NCI-H1105 (cell line): ENCODE data around the gene KRT9.
"Not testable (repeated sequence)": the region's sequence is repeated elsewhere in the genome, so short reads cannot be mapped to it uniquely, and the experiment has no call there.

Experiments used
- DNase-seq: peaks from one replicate; lab custom pipeline; 2025; lab: John Stamatoyannopoulos, UW

Gene KRT9

DNA sequence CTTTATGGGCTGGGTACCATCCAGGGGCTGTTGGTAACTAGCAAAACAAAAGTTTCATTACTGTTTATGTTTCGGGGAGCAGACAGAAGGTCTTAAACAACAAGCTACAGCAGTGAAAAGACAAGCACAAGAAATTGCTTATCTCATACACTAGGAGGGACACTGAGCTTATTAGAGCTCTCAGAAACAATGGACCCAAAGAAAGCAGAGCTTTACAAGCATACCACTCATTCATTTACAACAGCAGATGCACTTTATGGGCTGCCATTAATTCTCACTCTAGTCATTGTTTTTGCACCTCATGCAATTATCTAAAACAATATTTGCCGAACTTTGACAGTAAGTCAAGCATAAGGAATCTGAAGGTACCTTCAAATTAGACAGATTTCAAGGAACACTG lies 30.7 kb upstream of the KRT9 start:
- DNase-seq = no peak

DNA sequence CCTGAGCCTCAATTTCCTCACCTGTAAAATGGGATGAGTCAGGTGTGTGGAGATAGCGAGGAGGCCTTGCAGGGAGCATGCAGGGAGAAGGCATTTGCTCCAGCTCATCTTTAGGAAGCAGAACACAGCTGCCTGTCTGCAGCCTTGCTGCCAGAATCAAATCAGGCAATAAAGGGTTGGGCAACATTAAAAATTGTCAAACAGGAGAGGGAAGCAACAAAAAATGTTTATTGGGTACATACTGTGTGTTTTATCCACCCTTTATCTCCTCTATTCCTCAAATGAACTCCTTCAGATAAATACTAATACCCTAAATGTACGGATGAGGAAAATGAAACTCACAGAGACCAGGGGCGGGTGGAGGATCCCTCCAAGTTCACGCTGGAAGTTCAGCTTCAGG lies 28.5 kb upstream of the KRT9 start:
- no peak for DNase-seq

DNA sequence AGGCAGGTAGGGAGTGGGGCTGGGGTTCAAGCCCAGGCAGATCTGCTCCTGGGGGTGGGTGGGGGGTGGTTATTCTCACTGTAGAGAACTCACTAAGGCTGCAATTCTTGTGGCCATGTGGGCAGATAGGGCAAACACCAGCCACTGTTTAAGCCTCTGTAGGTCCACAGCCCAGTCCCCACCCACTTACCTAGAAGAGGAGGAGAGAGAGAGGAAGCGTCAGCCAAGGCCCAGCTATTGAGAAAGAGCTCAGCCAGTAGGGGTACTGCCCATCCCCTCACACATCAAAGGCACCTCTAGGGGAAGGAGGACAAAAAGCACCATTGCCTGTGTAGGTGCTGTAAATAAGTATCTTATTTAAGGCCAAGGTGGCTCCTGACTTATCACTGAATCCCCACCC lies 27.8 kb upstream of the KRT9 start:
- no peak for DNase-seq

DNA sequence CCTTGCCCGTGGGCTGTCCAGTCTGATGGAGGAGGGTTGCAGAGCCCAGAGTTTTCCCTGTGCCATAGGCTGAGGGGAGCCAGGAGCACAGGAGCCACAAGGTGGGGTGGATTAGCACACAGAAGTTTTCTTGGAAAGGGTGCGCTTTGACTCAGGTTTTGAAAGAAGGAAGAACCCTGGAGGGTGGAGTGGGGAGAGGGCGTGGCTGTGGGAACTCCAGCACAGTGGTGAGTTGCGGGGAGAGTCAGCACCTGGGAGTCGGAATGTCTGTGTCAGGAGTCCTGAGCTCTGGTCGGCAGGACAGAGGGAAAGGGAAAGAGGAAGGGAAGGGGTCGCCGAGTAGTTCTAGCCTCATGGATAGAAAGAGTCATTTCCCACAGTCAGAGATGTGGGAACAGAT lies 23.7 kb upstream of the KRT9 start:
- DNase-seq = no peak

DNA sequence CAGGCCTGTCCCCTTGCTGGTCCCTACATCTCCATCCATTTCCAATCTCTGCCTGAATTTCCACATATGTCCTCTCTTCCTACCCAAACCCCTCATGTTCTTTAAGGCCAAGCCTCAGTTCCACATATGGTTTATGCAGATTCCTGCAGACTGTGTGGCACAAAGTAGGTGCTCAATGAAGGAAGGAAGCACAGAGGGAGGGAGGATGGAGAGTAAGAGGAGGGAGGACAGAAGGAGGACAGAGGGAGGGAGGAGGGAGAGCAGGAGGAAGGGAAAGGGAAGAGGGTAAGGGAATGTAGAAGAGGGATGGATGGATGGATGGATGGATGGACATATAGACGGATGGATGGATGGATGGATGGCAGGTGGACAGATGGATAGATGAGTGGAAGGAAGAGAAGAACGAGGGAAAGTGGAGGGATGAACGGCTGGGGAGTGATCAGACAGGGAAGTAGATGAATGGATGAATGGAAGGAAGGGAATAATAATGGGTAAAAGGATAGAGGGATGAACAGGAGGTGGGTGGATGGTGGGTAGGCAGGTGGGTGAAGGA lies 22.6 kb upstream of the KRT9 start:
- no peak for DNase-seq

DNA sequence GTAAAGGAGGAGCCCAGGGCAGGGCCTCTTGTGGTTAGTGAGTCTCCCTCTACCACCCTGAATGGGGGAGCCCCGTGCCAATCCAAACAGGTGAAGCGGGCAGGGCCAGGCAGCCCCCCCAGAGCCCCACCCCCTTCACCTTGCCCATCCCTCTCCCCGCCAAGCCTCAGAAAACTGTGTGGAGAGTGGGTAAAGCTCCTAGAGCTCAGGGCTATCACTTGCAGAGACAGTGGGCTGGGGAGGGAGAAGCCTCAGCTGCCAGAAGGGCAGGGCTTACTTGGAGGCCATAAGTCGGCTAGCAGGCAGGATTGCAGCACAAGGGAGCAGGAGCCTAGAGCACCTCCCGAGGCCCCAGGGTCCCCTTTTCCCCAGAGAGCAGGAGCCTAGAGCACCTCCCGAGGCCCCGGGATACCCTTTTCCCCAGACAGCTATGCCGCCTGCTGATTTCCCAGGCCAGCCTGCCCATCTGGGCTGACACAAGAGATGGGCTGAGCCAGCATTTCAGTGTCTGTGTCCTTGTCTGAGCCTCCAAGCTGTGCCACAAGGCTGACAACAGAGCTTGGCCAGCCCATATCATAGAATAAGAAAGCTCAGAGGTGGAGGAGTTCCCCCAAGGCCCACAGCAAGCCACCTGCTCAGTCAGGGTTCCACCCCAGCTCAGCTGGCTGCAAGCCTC lies 21.6 kb upstream of the KRT9 start:
- no peak for DNase-seq

DNA sequence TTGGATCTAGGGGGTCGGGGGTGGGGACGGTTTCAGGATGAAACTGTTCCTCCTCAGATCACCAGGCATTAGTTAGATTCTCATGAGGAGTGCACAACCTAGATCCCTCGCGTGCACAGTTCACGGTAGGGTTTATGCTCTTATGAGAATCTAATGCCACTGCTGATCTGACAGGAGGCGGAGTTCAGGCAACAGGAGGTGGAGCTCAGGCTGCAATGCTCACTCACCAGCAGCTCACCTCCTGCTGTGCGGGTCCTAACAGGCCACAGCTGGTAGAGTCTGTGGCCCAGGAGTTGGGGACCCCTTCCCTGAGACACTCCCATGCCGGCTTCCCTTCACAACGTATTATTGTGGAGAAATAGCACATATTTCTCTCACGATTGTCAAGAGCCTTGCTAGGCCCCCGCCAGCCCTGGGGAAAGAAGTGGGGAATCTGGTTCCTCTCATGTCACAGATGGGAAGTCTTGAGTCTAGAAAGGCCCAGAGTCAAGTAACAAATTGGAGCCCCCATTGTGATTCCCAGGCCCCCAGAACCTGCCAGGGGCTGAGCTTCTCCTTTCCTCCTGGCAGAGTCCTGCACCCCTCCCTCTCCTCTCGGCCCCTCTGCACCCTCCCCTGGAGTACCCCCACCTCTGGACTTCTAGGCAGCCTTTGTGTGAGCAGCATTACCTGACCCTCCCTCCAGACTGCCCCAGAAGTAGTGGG lies 20.9 kb upstream of the KRT9 start:
- DNase-seq = no peak

DNA sequence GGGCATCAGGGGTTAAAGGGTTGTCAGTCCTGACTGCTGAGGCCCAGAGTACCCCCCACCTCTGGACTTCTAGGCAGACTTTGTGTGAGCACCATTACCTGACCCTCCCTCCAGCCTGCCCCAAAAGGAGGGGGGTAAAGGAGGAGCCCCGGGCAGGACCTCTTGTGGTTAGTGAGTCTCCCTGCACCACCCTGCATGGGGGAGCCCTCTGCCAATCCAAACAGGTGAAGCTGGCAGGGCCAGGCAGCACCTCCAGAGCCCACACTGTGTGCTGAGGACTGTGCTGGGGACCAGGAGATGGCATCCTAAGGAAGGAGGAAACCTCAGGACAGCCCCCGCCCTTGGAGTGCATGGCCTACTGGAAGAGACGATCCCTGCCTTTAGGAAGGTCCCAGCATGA lies 17.4 kb upstream of the KRT9 start:
- no peak for DNase-seq

DNA sequence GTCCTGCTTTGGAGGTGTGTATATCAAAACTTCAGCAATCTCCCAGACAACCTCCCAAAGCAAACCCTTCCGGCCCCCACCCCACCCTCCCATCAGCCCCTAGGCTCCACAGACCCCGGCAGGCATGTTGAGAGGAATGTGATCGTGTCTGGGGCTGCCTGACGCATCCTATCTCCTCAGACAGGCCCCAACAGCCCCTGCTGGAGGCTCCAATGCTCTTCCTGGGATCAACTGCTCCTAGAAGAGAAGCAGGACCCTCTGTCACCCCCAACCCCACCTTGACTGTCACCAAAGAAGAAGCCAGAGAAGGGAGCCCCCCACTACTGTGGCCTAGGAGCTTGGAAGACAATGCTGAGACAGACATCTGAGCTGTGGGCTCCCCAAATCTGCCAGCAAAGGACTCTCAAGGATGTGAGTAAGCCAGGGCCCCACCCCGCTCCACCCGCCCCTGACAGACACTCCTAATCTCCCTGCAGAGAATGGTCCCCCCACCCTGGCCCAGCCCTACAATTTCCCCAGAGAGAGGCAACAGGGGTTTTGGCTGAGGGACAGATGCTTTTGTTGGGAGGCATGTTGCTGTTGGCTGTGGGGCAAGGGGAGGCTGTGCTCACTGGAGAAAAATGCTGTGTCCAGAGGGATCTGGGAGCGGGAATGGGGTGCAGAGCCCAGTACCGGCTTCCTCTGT lies 16.4 kb upstream of the KRT9 start:
- DNase-seq = no peak

DNA sequence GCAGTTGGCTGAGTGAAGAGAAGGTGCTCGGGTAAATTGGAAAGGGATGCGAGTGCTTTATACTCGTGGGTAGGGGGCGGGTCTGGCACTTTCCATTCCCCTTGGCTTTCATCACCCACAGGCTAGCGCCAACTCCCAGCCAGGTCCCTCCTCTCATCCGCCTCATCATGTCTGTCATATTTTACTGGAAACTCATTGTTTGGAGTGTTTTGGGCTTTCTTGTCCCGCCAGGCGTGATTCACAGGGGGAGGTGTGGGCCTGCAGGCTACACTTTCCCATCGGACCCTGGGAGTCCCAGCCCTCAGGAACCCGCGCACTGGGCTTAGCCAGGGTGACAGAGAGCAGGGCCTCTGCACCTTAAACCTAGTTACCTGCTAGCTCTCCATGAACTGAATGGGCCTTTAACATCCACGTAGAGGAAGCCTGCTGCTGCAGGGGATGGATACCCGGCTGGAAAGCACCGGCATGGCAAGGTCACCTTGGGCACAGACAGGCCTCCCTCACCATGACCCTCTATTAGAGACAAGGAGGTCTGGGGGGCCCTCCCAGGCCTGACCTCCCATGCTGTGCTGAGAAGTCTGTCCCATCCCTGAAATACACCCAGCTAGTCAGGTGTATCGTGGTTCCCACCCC lies 15.1 kb upstream of the KRT9 start, which contains the start of gene KRT14:
Gene KRT14, minus strand, starts transcription at position 33 of the 633 bp plus-strand sequence. CDS start 61 bp downstream, outside the sequence.
- no peak for DNase-seq

DNA sequence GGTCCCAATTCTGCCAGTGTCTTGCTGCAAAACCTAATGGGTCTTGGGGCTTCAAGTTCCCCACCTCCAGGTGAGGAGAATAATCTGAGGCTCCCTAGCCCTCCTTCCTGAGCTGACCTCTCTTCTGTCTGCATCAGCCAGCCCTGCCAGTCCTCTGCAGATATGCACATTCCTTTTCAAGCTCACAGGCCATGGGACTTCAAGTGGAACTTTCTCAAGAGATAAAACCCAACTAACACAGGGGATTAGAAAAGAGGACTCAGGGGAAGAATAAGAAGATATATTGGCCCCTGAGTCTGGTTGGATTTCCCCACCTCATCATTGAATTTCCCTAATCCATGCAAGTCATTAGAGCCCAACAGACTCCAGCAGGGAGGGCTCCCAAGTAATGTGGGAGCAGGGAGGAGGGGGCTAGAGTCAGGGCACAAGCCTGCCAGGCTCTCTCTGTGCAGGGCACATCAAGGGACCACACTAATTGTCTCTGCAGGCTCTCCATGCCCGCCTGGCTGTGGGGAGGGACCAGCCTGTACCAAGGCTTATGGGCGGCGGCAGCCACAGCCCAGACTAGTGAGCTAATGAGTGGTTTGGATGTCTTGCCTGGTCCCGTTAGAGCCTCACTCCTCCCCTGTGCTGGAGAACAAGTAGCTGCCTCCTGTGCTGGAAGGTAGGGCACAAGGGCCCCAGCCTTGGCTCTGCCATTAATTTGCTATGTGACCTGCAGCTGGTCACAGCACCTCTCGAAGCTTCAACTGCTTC lies 13.6 kb upstream of the KRT9 start:
- no peak for DNase-seq

DNA sequence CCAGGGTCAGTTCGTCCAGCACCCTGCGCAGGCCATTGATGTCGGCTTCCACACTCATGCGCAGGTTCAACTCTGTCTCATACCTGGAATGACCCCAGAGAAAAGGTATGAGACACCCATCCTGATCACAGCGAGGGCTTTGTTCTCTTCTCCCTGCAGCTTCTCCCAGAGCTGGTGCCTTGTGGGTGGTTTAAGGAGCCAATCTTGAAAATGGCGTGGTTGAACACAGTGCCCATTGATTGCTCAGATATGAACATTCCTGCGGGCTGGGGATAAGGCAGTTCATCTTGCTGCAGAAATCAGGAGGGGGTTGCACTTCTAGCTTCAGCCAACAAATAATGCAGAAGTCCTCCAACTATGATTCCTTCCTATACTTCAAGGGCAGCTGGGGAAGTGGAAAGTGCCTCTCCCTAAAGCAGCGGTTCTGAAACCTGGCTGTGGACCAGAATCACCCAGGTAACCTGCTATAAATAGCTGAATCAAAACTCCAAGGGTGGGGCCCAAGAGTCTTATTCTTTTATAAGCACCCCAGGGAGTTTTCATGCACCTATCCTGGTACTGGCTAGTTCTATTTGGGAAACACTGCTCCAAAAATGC lies 12.6 kb upstream of the KRT9 start:
- not testable (repeated sequence) for DNase-seq

DNA sequence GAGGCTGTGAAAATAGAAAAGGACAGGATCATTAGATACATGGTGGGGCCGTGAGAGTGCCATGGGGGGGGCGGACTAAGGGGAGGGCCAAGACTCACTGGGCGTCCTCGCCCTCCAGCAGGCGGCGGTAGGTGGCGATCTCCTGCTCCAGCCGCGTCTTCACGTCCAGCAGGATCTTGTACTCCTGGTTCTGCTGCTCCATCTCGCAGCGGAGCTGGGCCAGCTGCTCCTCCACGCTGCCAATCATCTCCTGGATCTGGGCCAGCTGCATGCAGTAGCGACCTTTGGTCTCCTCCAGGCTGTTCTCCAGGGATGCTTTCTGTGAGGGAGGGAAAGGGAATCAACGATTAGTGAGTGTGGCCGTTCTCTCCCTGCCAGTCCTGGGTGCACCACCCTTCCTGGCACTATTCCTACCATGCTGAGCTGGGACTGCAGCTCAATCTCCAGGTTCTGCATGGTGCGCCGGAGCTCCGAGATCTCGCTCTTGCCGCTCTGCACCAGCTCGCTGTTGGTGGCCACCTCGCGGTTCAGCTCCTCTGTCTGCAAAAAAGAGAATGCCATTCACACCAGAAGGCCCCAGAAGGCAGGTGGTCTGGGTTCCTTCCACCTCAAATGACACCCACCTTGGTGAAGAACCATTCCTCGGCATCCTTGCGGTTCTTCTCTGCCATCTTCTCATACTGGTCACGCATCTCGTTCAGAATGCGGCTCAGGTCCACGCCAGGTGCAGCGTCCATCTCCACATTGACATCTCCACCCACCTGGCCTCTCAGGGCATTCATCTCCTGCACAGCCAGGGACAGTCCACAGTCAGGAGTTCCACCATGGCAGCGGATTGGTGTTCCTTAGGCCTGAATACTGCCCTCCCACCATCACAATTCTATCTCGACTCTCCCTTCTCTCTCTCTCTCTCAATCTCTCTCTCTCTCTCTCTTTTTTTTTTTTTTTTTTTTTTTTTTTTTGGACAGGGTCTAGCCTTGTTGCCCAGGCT lies 11.6 kb upstream of the KRT9 start:
- no peak for DNase-seq

DNA sequence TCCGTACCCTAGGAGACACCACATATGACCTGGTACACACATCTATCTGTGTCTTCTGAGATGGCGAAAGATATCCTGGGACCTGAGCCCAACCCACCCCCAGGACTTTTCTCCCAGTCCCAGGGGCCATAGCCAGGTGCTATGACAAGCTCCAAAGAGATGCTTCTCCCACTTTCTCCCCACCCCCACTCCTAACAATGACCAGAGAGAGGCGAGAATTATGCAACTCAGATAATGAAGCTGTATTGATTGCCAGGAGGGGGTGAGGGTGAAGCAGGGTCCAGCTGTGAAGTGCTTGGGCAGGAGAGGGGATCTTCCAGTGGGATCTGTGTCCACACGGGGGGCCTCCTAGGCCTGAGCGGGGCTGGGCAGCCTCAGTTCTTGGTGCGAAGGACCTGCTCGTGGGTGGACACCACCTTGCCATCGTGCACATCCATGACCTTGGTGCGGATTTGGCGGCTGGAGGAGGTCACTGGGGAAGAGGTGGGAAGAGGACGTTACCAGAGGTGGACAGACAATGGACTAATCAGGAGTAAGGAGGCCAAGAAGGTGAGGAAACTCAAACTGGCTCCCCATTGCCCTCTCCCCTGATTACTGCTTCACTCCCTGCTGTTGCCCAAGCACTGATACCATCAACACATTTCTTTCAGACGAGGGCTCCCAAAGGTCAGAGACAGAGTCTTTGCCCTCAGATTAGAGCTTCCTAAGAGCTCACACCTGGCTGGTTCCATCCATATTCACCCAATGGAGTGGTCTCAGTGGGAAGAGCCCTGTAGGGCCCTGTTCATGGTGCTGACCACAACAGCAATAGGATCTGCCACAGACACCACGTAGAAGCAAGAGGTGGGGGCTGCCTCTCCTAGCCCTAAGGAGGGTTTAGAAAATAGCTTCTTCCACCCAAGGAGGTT lies 10.5 kb upstream of the KRT9 start:
- DNase-seq = not testable (repeated sequence)

DNA sequence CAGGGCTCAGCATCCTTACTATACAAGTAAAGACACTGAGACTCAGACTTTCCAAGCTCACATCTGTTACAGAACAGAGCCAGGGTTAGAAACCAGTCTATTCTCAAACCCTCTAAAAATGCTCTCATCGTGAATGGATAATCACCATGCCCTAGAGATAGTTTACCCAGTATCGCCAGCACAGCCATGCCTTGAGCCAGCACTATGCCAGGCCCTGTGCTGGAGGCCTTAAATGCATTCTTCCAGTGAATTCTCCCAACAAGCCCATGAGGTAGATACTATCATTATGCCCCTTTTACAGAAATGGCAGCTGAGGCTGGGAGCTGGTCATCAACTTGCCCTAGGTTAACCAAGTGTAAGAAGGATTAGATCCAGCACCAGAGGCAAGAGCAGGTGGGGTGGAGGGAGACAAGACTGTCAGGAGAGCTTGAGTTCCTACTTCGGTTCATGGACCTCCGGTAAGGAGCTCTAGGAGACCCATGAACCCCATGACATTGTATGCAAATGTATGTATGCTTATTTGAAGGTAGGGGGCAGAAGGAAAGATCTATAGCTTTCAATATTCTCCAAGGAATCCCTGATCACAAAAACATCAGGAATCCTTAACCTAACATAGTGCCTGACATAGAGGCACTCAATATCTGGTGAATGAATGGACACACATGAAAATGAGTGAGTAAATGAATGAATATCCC lies 9.7 kb upstream of the KRT9 start:
- no peak for DNase-seq

DNA sequence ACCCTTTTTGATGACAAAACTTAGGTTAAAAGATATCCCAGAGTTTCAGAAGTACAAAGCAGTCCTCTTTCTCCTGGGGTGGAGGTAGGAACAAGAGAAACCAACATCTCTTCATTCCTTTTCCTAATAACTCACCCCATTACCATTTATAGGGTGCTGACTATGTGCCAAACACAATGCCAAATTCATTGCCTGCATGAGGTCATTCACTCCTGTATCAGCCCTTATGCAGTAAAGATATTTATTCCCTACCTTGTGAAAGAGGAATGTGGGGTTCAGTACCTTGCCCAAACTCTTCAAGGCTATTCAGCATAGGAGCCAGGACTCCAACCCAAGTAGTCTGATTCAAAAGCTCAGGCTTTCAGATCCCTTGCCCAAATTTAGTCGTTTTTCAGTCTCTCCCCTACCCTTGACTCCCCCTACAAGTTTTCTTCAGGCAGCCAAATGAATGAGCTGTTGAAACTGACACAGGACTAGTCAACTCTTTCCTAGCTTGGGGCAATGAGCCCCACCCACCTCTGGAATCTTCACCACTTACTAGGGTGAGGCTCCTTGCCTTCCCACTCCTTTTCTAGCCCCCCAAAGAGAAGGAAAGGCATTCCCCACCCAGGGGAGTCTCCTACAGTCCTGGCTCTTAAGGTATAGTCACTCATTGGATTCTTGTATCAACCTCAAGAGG lies 9.0 kb upstream of the KRT9 start:
- DNase-seq = no peak

DNA sequence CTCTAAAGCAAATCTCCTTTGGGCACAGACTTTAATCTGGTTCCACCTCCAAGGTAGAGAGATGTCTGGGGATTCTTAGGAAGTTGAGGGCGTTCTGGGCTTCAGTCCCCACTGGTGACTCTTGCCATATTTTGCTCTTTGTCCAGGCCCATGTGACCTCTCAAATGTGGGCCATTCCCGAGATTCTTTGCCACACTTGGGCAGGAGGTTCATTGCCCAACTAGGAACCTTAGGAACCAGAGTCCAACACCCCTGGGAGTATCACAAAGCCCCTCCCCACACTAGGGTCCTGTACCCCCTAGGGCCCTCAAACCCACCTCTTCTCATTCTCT lies 8.4 kb upstream of the KRT9 start:
- no peak for DNase-seq
